K562 (cell line): ENCODE results near the gene MAGEB2. TPM values are rescaled to one million over a fixed set of nuclear protein-coding genes. Genes with fewer than 3 reads are reported as not detected.
A peak's percentile ranks its signal among the peaks of the same experiment; 100 is the strongest.

Source experiments
- ATAC-seq: fragments of 200-7000 bp; cut with Tn5 transposase; 3 replicates; pipeline ENCODE4 v1.9.1; 2020; ENCODE audit warnings: moderate library complexity
- BruUV-seq: library from RNA; stranded (reverse); fragments of 400-500 nt; replicated peaks from 2 replicates; lab custom pipeline; 2021; lab: Mats Ljungman, UMichigan
- CTCF ChIA-PET: fragments of 300-600 bp; formaldehyde crosslinking; extraction: SDS; loops from one replicate; lab custom pipeline; 2021; ENCODE audit warnings: low intra/inter-chr PET ratio; lab: Yijun Ruan, JAX
- POLR2A ChIA-PET: fragments of 300-600, 350-650 bp; sonication (Branson Sonifier 250); formaldehyde crosslinking; extraction: SDS; loops from one replicate; lab custom pipeline; 2021; ENCODE audit warnings: antibody characterized with exemption, inconsistent platforms; lab: Yijun Ruan, JAX
- DNase-seq, 4 experiments: peaks; one replicate each; pipeline versions ENCODE4 v3.0.0 to v3.0.0-alpha.2; 2011 to 2018; ENCODE audit warnings: low spot score in 3 of 4, mixed read lengths in 3 of 4; ENCODE audit errors: extremely low read depth in 1 of 4
- FAIRE-seq: peaks from 2 replicates; lab custom pipeline; 2011; peaks lifted over from hg19 to GRCh38; lab: Jason Lieb, UNC
- H2AFZ ChIP-seq: 2 replicates; pipeline ENCODE4 v1.6.0; 2011; ENCODE audit warnings: low read depth, low read length, control low read depth, inconsistent platforms
- H3K27ac ChIP-seq: fragments of 200-600 bp; 3 replicates; pipeline ENCODE4 v1.8.0; 2011; ENCODE audit warnings: low read depth, mild to moderate bottlenecking, control low read depth, inconsistent platforms, low read length, moderate library complexity, mixed read lengths; ENCODE audit errors: extremely low read depth
- H3K27me3 ChIP-seq, 2 experiments: fragments of 300-600 bp in 1 of 2; 2 replicates in 1 of 2; 3 replicates in 1 of 2; pipeline versions ENCODE4 v1.6.0 to v1.8.0; 2011; ENCODE audit warnings: inconsistent platforms in 2 of 2, low read length in 2 of 2, mild to moderate bottlenecking in 1 of 2, mixed read lengths in 1 of 2, moderate library complexity in 1 of 2; ENCODE audit not compliant: control insufficient read depth in 2 of 2, insufficient read depth in 2 of 2
- H3K36me3 ChIP-seq: fragments of 300-600 bp; 3 replicates; pipeline ENCODE4 v1.8.0; 2011; ENCODE audit warnings: mild to moderate bottlenecking, low read length, inconsistent platforms; ENCODE audit not compliant: control insufficient read depth, insufficient read depth
- H3K4me1 ChIP-seq, 2 experiments: fragments of 200-600 bp in 1 of 2; replicated peaks in 1 of 2; 2 replicates in 1 of 2; 3 replicates in 1 of 2; pipeline versions ENCODE4 v1.5.1 to v1.8.0; 2011; ENCODE audit warnings: inconsistent platforms in 2 of 2, low read length in 2 of 2, mild to moderate bottlenecking in 1 of 2, mixed read lengths in 1 of 2, moderate library complexity in 1 of 2; ENCODE audit not compliant: control insufficient read depth in 2 of 2, insufficient read depth in 2 of 2
- H3K4me2 ChIP-seq: 2 replicates; pipeline ENCODE4 v1.6.1; 2011; ENCODE audit warnings: low read length, control low read depth, inconsistent platforms, mixed read lengths; ENCODE audit not compliant: insufficient read depth
- H3K4me3 ChIP-seq: fragments of 200-600 bp; sonication (generic), shearing (Covaris generic); 2 replicates; pipeline ENCODE4 v1.5.1; 2016; ENCODE audit warnings: control low read depth, inconsistent platforms
- H3K79me2 ChIP-seq: fragments of 200-600 bp; 3 replicates; pipeline ENCODE4 v1.8.0; 2011; ENCODE audit warnings: low read length, inconsistent platforms; ENCODE audit not compliant: control insufficient read depth, insufficient read depth
- H3K9ac ChIP-seq, 2 experiments: 2 replicates each; pipeline versions ENCODE4 v1.6.0 to v1.6.1; 2011; ENCODE audit warnings: low read depth in 2 of 2, low read length in 2 of 2, control low read depth in 1 of 2, inconsistent platforms in 1 of 2, mild to moderate bottlenecking in 1 of 2, mixed read lengths in 1 of 2; ENCODE audit not compliant: insufficient read depth in 1 of 2
- H3K9me1 ChIP-seq: one replicate; pipeline ENCODE4 v1.6.0; 2011; ENCODE audit warnings: inconsistent platforms, mild to moderate bottlenecking, low read length, moderate library complexity; ENCODE audit not compliant: control insufficient read depth, insufficient read depth
- H3K9me3 ChIP-seq: replicated peaks from 2 replicates; pipeline ENCODE4 v1.5.1; 2011; ENCODE audit warnings: low read depth, low read length, inconsistent platforms; ENCODE audit not compliant: control insufficient read depth, insufficient read depth
- H4K20me1 ChIP-seq: replicated peaks from 2 replicates; pipeline ENCODE4 v1.6.1; 2011; ENCODE audit warnings: low read length, inconsistent platforms, mixed read lengths; ENCODE audit not compliant: control insufficient read depth, insufficient read depth
- CCNT2 ChIP-seq: IDR thresholded peaks from 2 replicates; pipeline ENCODE4 v1.6.1; 2011; ENCODE audit warnings: borderline replicate concordance, low read depth, mild to moderate bottlenecking, moderate library complexity, mixed read lengths, low read length; ENCODE audit not compliant: insufficient read length; ENCODE audit errors: extremely low read depth
- NFIC ChIP-seq: fragments of 450-650 bp; IDR thresholded peaks from 2 replicates; pipeline ENCODE4 v1.6.1; 2017; ENCODE audit warnings: mild to moderate bottlenecking, inconsistent platforms
- SMAD4 ChIP-seq: fragments of 250-450 bp; sonication (Bioruptor Pico); conservative IDR thresholded peaks from 2 replicates; pipeline ENCODE4 v1.8.0; 2021; ENCODE audit warnings: inconsistent platforms, mild to moderate bottlenecking, moderate library complexity
- SREBF1 ChIP-seq: fragments of 150-350 bp; IDR thresholded peaks from 2 replicates; pipeline ENCODE4 v1.6.1; 2014; ENCODE audit warnings: antibody characterized with exemption, low read depth, low read length, borderline replicate concordance
- U2AF2 ChIP-seq: fragments of 200-400 bp; formaldehyde crosslinking; optimal IDR thresholded peaks from 2 replicates; pipeline ENCODE3; 2017; ENCODE audit warnings: low read depth, mild to moderate bottlenecking, low read length
- ZNF586 ChIP-seq: fragments of 450-650 bp; formaldehyde crosslinking; conservative IDR thresholded peaks from 2 replicates; pipeline ENCODE4 v1.4.0; 2020; ENCODE audit warnings: mild to moderate bottlenecking, moderate library complexity
- WGBS: fragments of 100-300 bp; shearing (Covaris generic); methylation state at CpG from one replicate; pipeline ENCODE4 v1.1.6; 2016; ENCODE audit warnings: low coverage, mixed read lengths; ENCODE audit not compliant: insufficient coverage; ENCODE audit errors: missing lambda C conversion rate; 5-methylcytosine and 5-hydroxymethylcytosine counted together
- in situ Hi-C: fragments of 300-500 bp; cut with MboI; formaldehyde crosslinking; loops from 4 replicates; pipeline ENCODE4 v1.15.0; 2018; ENCODE audit warnings: inconsistent platforms, mixed read lengths
- intact Hi-C: fragments of 100-400 bp; cut with micrococcal nuclease; formaldehyde crosslinking; loops from 2 replicates; pipeline ENCODE4 v1.14.2; 2022
- polyA plus RNA-seq, 8 experiments: library from polyadenylated mRNA; depleted of rRNA in 4 of 8; stranded (reverse) in 5 of 8; unstranded in 3 of 8; fragments of >200 nt; fragmentation: Nextera tagmentation in 2 of 8; fragmentation: Illumina TruSeq in 1 of 8; extraction: Ambion mirVana in 2 of 8; extraction: Trizol in 1 of 8; gene quantifications; 2 replicates each; pipeline versions ENCODE4 v1.2.1 to v1.2.3, GENCODE V29; 2011 to 2014; ENCODE audit warnings: inconsistent platforms in 1 of 8, missing spikeins in 1 of 8
- total RNA-seq, 7 experiments: library from RNA; depleted of rRNA in 6 of 7; stranded (reverse); fragments of >200 nt in 6 of 7; fragmentation: Illumina TruSeq in 2 of 7; extraction: Trizol in 2 of 7; gene quantifications; 2 replicates each; pipeline versions ENCODE4 v1.2.1 to v1.2.3, GENCODE V29; 2011 to 2021; ENCODE audit warnings: low replicate concordance in 1 of 7
- TF ChIP-seq, protein P1 (sequence below): IDR thresholded peaks from 2 replicates; pipeline ENCODE4 v1.6.1; 2011; ENCODE audit not compliant: insufficient read length; ENCODE audit errors: extremely low read depth
- TF ChIP-seq, protein P2 (sequence below): fragments of 450-650 bp; IDR thresholded peaks from 2 replicates; pipeline ENCODE4 v1.6.1; 2018; ENCODE audit not compliant: partially characterized antibody

MAGEB2 gene
- total and polyA plus RNA-seq, 9 of the 15 experiments (the other 6 are each of a cell fraction or from before 2014, with no cell fraction given): 21.6 to 277 (median 88.8) TPM

DNA sequence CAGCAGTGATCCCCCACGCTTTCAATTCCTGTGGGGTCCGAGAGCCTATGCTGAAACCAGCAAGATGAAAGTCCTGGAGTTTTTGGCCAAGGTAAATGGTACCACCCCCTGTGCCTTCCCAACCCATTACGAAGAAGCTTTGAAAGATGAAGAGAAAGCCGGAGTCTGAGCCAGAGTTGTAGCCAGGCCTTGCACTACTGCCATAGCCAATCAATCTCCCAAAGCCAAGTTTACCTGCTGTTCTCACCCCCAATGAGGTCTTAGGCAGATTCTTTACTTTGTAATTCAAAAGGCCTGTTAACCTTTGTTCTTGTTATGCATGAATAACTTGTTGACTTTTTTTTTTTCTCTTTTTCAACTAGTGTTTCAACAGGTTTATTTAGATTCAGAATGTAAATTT, 4.0 kb downstream of the MAGEB2 start (continued):
- TF ChIP-seq CCNT2 (no peak), SMAD4 (no peak), ZNF586 (CRISPR knock-in tag) (no peak), SREBF1 (no peak)
- TF ChIP-seq, protein P1, sequence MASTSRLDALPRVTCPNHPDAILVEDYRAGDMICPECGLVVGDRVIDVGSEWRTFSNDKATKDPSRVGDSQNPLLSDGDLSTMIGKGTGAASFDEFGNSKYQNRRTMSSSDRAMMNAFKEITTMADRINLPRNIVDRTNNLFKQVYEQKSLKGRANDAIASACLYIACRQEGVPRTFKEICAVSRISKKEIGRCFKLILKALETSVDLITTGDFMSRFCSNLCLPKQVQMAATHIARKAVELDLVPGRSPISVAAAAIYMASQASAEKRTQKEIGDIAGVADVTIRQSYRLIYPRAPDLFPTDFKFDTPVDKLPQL: no peak
- TF ChIP-seq, all 486 proteins: peak for 0

DNA sequence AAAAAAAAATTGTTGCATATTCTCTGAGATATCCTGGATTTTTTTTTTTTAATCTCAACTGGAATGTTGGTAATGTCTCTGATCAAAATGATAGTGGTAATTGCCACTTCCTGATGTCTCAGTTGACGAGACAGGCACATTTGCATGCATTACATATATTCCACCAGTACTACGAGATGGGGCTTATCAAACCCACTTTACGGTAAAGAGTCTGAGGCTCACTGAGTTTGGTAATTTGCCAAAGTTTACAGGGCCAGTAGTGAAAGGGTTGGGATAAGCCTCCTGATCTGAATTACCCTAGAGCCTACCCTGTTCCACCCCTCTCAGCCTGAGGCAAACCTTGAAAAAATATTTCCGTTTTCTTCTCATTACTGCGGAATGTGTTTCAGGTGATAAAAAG, 5.3 kb downstream of the MAGEB2 start:
- ChIA-PET POLR2A (no interaction called here), CTCF (interaction anchor here (0.6 kb wide), 1 partner anchor 547 kb away, joined by 3 read pairs; no protein-coding TSS in a partner anchor)
- Histone ChIP-seq H3K27ac (no peak overlapping the region), H3K4me3 (no peak overlapping the region), H2AFZ (no peak overlapping the region), H3K79me2 (peaks cover 20% of the 10 kb centered on the region), H3K4me2 (no peak overlapping the region), H3K36me3 (peaks cover 19% of the 10 kb centered on the region; the same call in 2 of the 3 replicates), H4K20me1 (no peaks in the 10 kb centered on the region), H3K4me1 (peaks cover 8 to 12% of the 10 kb centered on the region in 2 experiments), H3K9me3 (no peaks in the 10 kb centered on the region), H3K9ac (no peak overlapping the region), H3K9me1 (no peaks in the 10 kb centered on the region), H3K27me3 (no peaks in the 10 kb centered on the region)
- TF ChIP-seq, protein P2, sequence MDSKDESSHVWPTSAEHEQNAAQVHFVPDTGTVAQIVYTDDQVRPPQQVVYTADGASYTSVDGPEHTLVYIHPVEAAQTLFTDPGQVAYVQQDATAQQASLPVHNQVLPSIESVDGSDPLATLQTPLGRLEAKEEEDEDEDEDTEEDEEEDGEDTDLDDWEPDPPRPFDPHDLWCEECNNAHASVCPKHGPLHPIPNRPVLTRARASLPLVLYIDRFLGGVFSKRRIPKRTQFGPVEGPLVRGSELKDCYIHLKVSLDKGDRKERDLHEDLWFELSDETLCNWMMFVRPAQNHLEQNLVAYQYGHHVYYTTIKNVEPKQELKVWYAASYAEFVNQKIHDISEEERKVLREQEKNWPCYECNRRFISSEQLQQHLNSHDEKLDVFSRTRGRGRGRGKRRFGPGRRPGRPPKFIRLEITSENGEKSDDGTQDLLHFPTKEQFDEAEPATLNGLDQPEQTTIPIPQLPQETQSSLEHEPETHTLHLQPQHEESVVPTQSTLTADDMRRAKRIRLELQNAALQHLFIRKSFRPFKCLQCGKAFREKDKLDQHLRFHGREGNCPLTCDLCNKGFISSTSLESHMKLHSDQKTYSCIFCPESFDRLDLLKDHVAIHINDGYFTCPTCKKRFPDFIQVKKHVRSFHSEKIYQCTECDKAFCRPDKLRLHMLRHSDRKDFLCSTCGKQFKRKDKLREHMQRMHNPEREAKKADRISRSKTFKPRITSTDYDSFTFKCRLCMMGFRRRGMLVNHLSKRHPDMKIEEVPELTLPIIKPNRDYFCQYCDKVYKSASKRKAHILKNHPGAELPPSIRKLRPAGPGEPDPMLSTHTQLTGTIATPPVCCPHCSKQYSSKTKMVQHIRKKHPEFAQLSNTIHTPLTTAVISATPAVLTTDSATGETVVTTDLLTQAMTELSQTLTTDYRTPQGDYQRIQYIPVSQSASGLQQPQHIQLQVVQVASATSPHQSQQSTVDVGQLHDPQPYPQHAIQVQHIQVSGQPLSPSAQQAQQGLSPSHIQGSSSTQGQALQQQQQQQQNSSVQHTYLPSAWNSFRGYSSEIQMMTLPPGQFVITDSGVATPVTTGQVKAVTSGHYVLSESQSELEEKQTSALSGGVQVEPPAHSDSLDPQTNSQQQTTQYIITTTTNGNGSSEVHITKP: no peak
- TF ChIP-seq U2AF2 (no peak), NFIC (peak; percentile 30)
- intact Hi-C loops: no loop called here
- DNase-seq: peak in 2 of 4 experiments; percentile 9 to 18
- 45% methylated on average over 5 of the region's 5 CpGs for WGBS
- BruUV-seq: no TSS peak
- ATAC-seq: no peak; the same call in 2 of the 3 replicates
- no peak for FAIRE-seq
- in situ Hi-C loops: no loop called here
